OCI-LY7 (cell line): Measurements from ENCODE around the gene OSBPL3. TPM values are rescaled to one million over a fixed set of nuclear protein-coding genes. Genes with fewer than 3 reads are reported as not detected.

Source experiments
- BruUV-seq: library from RNA; stranded (reverse); fragments of 400-500 nt; replicated peaks from 2 replicates; lab custom pipeline; 2021; lab: Mats Ljungman, UMichigan
- CTCF ChIA-PET: fragments of 300-600 bp; sonication (Branson Sonifier 250); formaldehyde crosslinking; loops from one replicate; lab custom pipeline; 2022; ENCODE audit warnings: antibody characterized with exemption; ENCODE audit not compliant: unreplicated experiment; lab: Charles Lee
- POLR2A ChIA-PET: fragments of 300-600 bp; sonication (Branson Sonifier 250); formaldehyde crosslinking; loops from one replicate; lab custom pipeline; 2022; ENCODE audit warnings: antibody characterized with exemption; lab: Charles Lee
- DNase-seq: peaks from one replicate; pipeline ENCODE4 v3.0.0-alpha.2; 2015; ENCODE audit warnings: low spot score
- H2AFZ ChIP-seq: fragments of 200-600 bp; sonication (generic), shearing (Covaris generic); 2 replicates; pipeline ENCODE4 v1.6.1; 2014; ENCODE audit warnings: mild to moderate bottlenecking, antibody characterized with exemption, low read length, moderate library complexity
- H3K27ac ChIP-seq: fragments of 200-600 bp; sonication (generic); 2 replicates; pipeline ENCODE4 v1.5.1; 2014; ENCODE audit warnings: mixed run types, low read depth, mild to moderate bottlenecking, moderate library complexity, low read length, inconsistent platforms; ENCODE audit not compliant: poor library complexity, severe bottlenecking
- H3K36me3 ChIP-seq: fragments of 200-600 bp; sonication (generic); 2 replicates; pipeline ENCODE4 v1.6.1; 2014; ENCODE audit warnings: mild to moderate bottlenecking, antibody characterized with exemption, low read length, moderate library complexity, mixed read lengths; ENCODE audit not compliant: insufficient read depth
- H3K4me1 ChIP-seq: fragments of 200-600 bp; sonication (generic); 2 replicates; pipeline ENCODE4 v1.5.1; 2014; ENCODE audit warnings: mild to moderate bottlenecking, low read length; ENCODE audit not compliant: insufficient read depth, poor library complexity, severe bottlenecking
- H3K4me2 ChIP-seq: fragments of 200-600 bp; sonication (generic); 2 replicates; pipeline ENCODE4 v1.6.1; 2014; ENCODE audit warnings: mild to moderate bottlenecking, low read length
- H3K4me3 ChIP-seq: fragments of 200-600 bp; sonication (generic); 2 replicates; pipeline ENCODE4 v1.5.1; 2014; ENCODE audit warnings: mild to moderate bottlenecking, low read depth, low read length; ENCODE audit not compliant: poor library complexity, severe bottlenecking
- H3K79me2 ChIP-seq: fragments of 200-600 bp; sonication (generic); 2 replicates; pipeline ENCODE4 v1.6.1; 2016; ENCODE audit warnings: low read depth, mild to moderate bottlenecking, low read length, moderate library complexity, mixed read lengths; ENCODE audit not compliant: insufficient read depth
- H3K9me2 ChIP-seq: fragments of 200-600 bp; sonication (generic); 2 replicates; pipeline ENCODE4 v1.6.1; 2016; ENCODE audit warnings: mild to moderate bottlenecking, low read length, mixed read lengths; ENCODE audit not compliant: insufficient read depth
- H3K9me3 ChIP-seq: fragments of 200-600 bp; sonication (generic); 2 replicates; pipeline ENCODE4 v1.6.1; 2014; ENCODE audit warnings: mild to moderate bottlenecking, mixed run types, low read length, mixed read lengths
- H4K20me1 ChIP-seq: fragments of 200-600 bp; sonication (generic); 2 replicates; pipeline ENCODE4 v1.6.1; 2014; ENCODE audit warnings: mild to moderate bottlenecking, antibody characterized with exemption, low read length, moderate library complexity, mixed read lengths; ENCODE audit not compliant: insufficient read depth
- CTCF ChIP-seq: fragments of 200-600 bp; sonication (generic); conservative IDR thresholded peaks from 2 replicates; pipeline ENCODE4 v1.5.1; 2014; ENCODE audit warnings: mild to moderate bottlenecking, antibody characterized with exemption, low read length, moderate library complexity, mixed read lengths
- EZH2phosphoT487 ChIP-seq: fragments of 200-600 bp; sonication (generic); IDR thresholded peaks from 2 replicates; pipeline ENCODE4 v1.6.1; 2018; ENCODE audit warnings: low read depth, borderline replicate concordance, mild to moderate bottlenecking, mixed run types, antibody characterized with exemption, low read length, moderate library complexity, mixed read lengths
- intact Hi-C: fragments of 100-400 bp; cut with micrococcal nuclease; formaldehyde crosslinking; loops from one replicate; pipeline ENCODE4 v1.10.0; 2022; ENCODE audit not compliant: unreplicated experiment
- total RNA-seq, 2 experiments: library from RNA; depleted of rRNA in 1 of 2; stranded (reverse); fragments of >200 nt in 1 of 2; shearing (Covaris generic) in 1 of 2; gene quantifications; 2 replicates each; pipeline ENCODE4 v1.2.3, GENCODE V29; 2014 to 2022

Gene OSBPL3
- total RNA-seq, 2 experiments from 2014 or later: 28.7 to 79.9 TPM

GRCh38 chr7:24847754-24848153 lies 132.2 kb downstream of the OSBPL3 start:
- peaks cover 55% of the 10 kb centered on the region for H3K36me3 ChIP-seq
- H3K79me2 ChIP-seq: peaks cover 29% of the 10 kb centered on the region; the same call in 1 of the 2 replicates
- CTCF ChIA-PET: no interaction called here
- no peak overlapping the region for H3K4me3 ChIP-seq
- H4K20me1 ChIP-seq: no peaks in the 10 kb centered on the region
- peaks cover 59% of the 10 kb centered on the region for H3K4me1 ChIP-seq
- BruUV-seq: no TSS peak
- no peak overlapping the region for H2AFZ ChIP-seq
- TF ChIP-seq CTCF (no peak), EZH2phosphoT487 (no peak)
- DNase-seq: no peak
- POLR2A ChIA-PET: interaction anchor here (0.6 to 1.5 kb wide), 2 partner anchors 11 to 139 kb away, joined by 3 to 5 read pairs; no protein-coding TSS in a partner anchor
- peak overlapping the region; percentile 63 for H3K4me2 ChIP-seq
- H3K9me2 ChIP-seq: no peaks in the 10 kb centered on the region
- intact Hi-C loops: loop anchor here (1.0 kb wide), 1 partner anchor 26 kb away; no protein-coding TSS in a partner anchor
- no peaks in the 10 kb centered on the region for H3K9me3 ChIP-seq
- peak overlapping the region; percentile 92 for H3K27ac ChIP-seq

GRCh38 chr7:24843821-24844434 lies 136.1 kb downstream of the OSBPL3 start:
- peaks cover 93% of the 10 kb centered on the region for H3K4me1 ChIP-seq
- peak overlapping the region; percentile 65 for H3K4me3 ChIP-seq
- peaks cover 36% of the 10 kb centered on the region for H3K36me3 ChIP-seq
- no peak for TF ChIP-seq EZH2phosphoT487
- no peak for TF ChIP-seq CTCF
- no peak overlapping the region for H2AFZ ChIP-seq
- H3K79me2 ChIP-seq: peaks cover 50% of the 10 kb centered on the region; the same call in 1 of the 2 replicates
- DNase-seq: peak; percentile 77
- intact Hi-C loops: loop anchor here (2.0 to 5.0 kb wide), 3 partner anchors 35 to 1313 kb away; no protein-coding TSS in a partner anchor
- no TSS peak for BruUV-seq
- ChIA-PET POLR2A (interaction anchor here (0.7 to 4.8 kb wide), 8 partner anchors 9 to 1495 kb away, joined by 3 to 29 read pairs (median 4); no protein-coding TSS in a partner anchor), CTCF (no interaction called here)
- H4K20me1 ChIP-seq: no peaks in the 10 kb centered on the region
- H3K9me2 ChIP-seq: no peaks in the 10 kb centered on the region
- H3K4me2 ChIP-seq: peak overlapping the region; percentile 96
- peak overlapping the region; percentile 92 for H3K27ac ChIP-seq
- H3K9me3 ChIP-seq: no peaks in the 10 kb centered on the region
